H1 (cell line): ENCODE results near the gene TMEM135. TPM values are rescaled to one million over a fixed set of nuclear protein-coding genes. Genes with fewer than 3 reads are reported as not detected.

Experiments
- CBX5 ChIP-seq: fragments of 300-800, 300-1000 bp; sonication (generic); IDR thresholded peaks from 2 replicates; pipeline ENCODE4 v1.7.1; 2016; ENCODE audit warnings: antibody characterized with exemption, low read length, low read depth
- YY1 ChIP-seq: IDR thresholded peaks from 2 replicates; pipeline ENCODE4 v1.6.1; 2011; ENCODE audit warnings: low read depth, mild to moderate bottlenecking, low read length
- polyA plus RNA-seq, 7 experiments: library from polyadenylated mRNA; depleted of rRNA in 3 of 7; stranded (reverse) in 5 of 7; unstranded in 2 of 7; fragments of >200 nt in 5 of 7; fragments of 200-250 nt in 2 of 7; gene quantifications; 1 replicate in 5 of 7; 2 replicates in 1 of 7; 4 replicates in 1 of 7; pipeline versions ENCODE4 v1.2.1 to v1.2.3, GENCODE V29; 2011 to 2013; ENCODE audit warnings: missing spikeins in 2 of 7, mixed read lengths in 2 of 7
- total RNA-seq: library from RNA; stranded (reverse); fragmentation: NEBNext Ultra II Directional; extraction: Animal tissue kit (Norgen Biotek cat#: 25700); gene quantifications from 2 replicates; pipeline ENCODE4 v1.2.1, GENCODE V29; 2021

Gene TMEM135
- total and polyA plus RNA-seq, 2 of the 8 experiments (the other 6 are each of a cell fraction or from before 2014, with no cell fraction given): 9.3 to 31.3 TPM

- TF ChIP-seq YY1: no peak
- no peak for TF ChIP-seq CBX5
Measured at GRCh38 chr11:87180742-87181141, 143.0 kb downstream of the TMEM135 start (continued).
